ENCODE data around the gene SRRM1. TPM values are rescaled to one million over a fixed set of nuclear protein-coding genes. Genes with fewer than 3 reads are reported as not detected.
"Not testable (repeated sequence)": the region's sequence is repeated elsewhere in the genome, so short reads cannot be mapped to it uniquely, and the experiment has no call there.

Gene SRRM1
- total RNA-seq, 3 donors from 2014 or later (not counting 1 experiment from before 2014, with no cell fraction given): 291 to 314 (median 302) TPM

GRCh38 chr1:24695202-24695974 lies 52.3 kb downstream of the SRRM1 start:
- Mint-ChIP-seq H3K4me3 (peak overlapping the region; percentile 93), H3K36me3 (no peaks in the 10 kb centered on the region), H3K27ac (peak overlapping the region; percentile 88 to 92), H3K9me3 (no peaks in the 10 kb centered on the region), H3K4me1 (peaks cover 40% of the 10 kb centered on the region in 2 donors), H3K27me3 (ENCODE audit: low read depth in 2 of 2) (no peaks in the 10 kb centered on the region)
- intact Hi-C loops (cut with micrococcal nuclease): no loop called here
- H3K9me3 ChIP-seq (ENCODE audit: control insufficient read depth, insufficient read depth, low read length): no peaks in the 10 kb centered on the region
- TF ChIP-seq CTCF (IDR thresholded peaks at IDR 0.05): no peak
- H3K4me3 ChIP-seq (ENCODE audit: low read length): no peak overlapping the region
- ATAC-seq: peak; percentile 46 to 52 (median 52)
- H3K4me1 ChIP-seq (ENCODE audit: control insufficient read depth, insufficient read depth, low read length): peaks cover 36% of the 10 kb centered on the region
- peak overlapping the region; percentile 67 for H3K27ac ChIP-seq (ENCODE audit: low read length)
- peak in 1 of 2 donors; percentile 26 for DNase-seq
- H3K36me3 ChIP-seq (ENCODE audit: control insufficient read depth, insufficient read depth, low read length): no peaks in the 10 kb centered on the region
- no peaks in the 10 kb centered on the region for H3K27me3 ChIP-seq (ENCODE audit: control insufficient read depth, insufficient read depth, low read length)
- 59% methylated on average over 6 of the region's 7 CpGs for WGBS (ENCODE audit: insufficient coverage)

- peaks cover 40% of the 10 kb centered on the region in 2 donors for H3K4me1 Mint-ChIP-seq
- Histone ChIP-seq H3K4me1 (ENCODE audit: control insufficient read depth, insufficient read depth, low read length) (peaks cover 36% of the 10 kb centered on the region), H3K27me3 (ENCODE audit: control insufficient read depth, insufficient read depth, low read length) (no peaks in the 10 kb centered on the region), H3K9me3 (ENCODE audit: control insufficient read depth, insufficient read depth, low read length) (no peaks in the 10 kb centered on the region), H3K27ac (ENCODE audit: low read length) (peak overlapping the region; percentile 67), H3K36me3 (ENCODE audit: control insufficient read depth, insufficient read depth, low read length) (no peaks in the 10 kb centered on the region), H3K4me3 (ENCODE audit: low read length) (no peak overlapping the region)
- no peak for TF ChIP-seq CTCF (IDR thresholded peaks at IDR 0.05)
- no peak for ATAC-seq
- no peak for DNase-seq
- peak overlapping the region; percentile 57 for H3K4me3 Mint-ChIP-seq
- no peaks in the 10 kb centered on the region for H3K27me3 Mint-ChIP-seq (ENCODE audit: low read depth in 2 of 2)
- no peaks in the 10 kb centered on the region for H3K9me3 Mint-ChIP-seq
- no peaks in the 10 kb centered on the region for H3K36me3 Mint-ChIP-seq
- intact Hi-C loops (cut with micrococcal nuclease): no loop called here
- 84% methylated on average over 5 of the region's 5 CpGs for WGBS (ENCODE audit: insufficient coverage)
- peak overlapping the region in 1 of 2 donors; percentile 42 for H3K27ac Mint-ChIP-seq
These were observed 53.1 kb downstream of the SRRM1 start for GRCh38 chr1:24696041-24696755.

- Mint-ChIP-seq H3K4me3 (peak overlapping the region; percentile 49), H3K27ac (peak overlapping the region in 1 of 2 donors; percentile 53), H3K27me3 (ENCODE audit: low read depth in 2 of 2) (no peaks in the 10 kb centered on the region), H3K4me1 (peaks cover 40% of the 10 kb centered on the region in 2 donors), H3K36me3 (no peaks in the 10 kb centered on the region), H3K9me3 (no peaks in the 10 kb centered on the region)
- no peaks in the 10 kb centered on the region for H3K9me3 ChIP-seq (ENCODE audit: control insufficient read depth, insufficient read depth, low read length)
- intact Hi-C loops (cut with micrococcal nuclease): no loop called here
- DNase-seq (no peak), ATAC-seq (no peak)
- no peak overlapping the region for H3K4me3 ChIP-seq (ENCODE audit: low read length)
- no peak for TF ChIP-seq CTCF (IDR thresholded peaks at IDR 0.05)
- 84% methylated on average over 15 of the region's 15 CpGs for WGBS (ENCODE audit: insufficient coverage)
- no peaks in the 10 kb centered on the region for H3K36me3 ChIP-seq (ENCODE audit: control insufficient read depth, insufficient read depth, low read length)
- peaks cover 36% of the 10 kb centered on the region for H3K4me1 ChIP-seq (ENCODE audit: control insufficient read depth, insufficient read depth, low read length)
- no peaks in the 10 kb centered on the region for H3K27me3 ChIP-seq (ENCODE audit: control insufficient read depth, insufficient read depth, low read length)
- no peak overlapping the region for H3K27ac ChIP-seq (ENCODE audit: low read length)
These were observed 53.7 kb downstream of the SRRM1 start for GRCh38 chr1:24696756-24697330.

- H3K4me3 ChIP-seq (ENCODE audit: low read length); H3K36me3 ChIP-seq (ENCODE audit: control insufficient read depth, insufficient read depth, low read length); H3K9me3 Mint-ChIP-seq; intact Hi-C loops (cut with micrococcal nuclease); H3K27me3 ChIP-seq (ENCODE audit: control insufficient read depth, insufficient read depth, low read length); H3K27ac ChIP-seq (ENCODE audit: low read length); DNase-seq; H3K9me3 ChIP-seq (ENCODE audit: control insufficient read depth, insufficient read depth, low read length); ATAC-seq; H3K36me3 Mint-ChIP-seq; H3K27me3 Mint-ChIP-seq (ENCODE audit: low read depth in 2 of 2): not testable (repeated sequence)
- Mint-ChIP-seq H3K4me1 (peaks cover 39 to 40% of the 10 kb centered on the region in 2 donors), H3K4me3 (peak overlapping the region; percentile 49), H3K27ac (peak overlapping the region in 1 of 2 donors; percentile 53)
- peaks cover 36% of the 10 kb centered on the region for H3K4me1 ChIP-seq (ENCODE audit: control insufficient read depth, insufficient read depth, low read length)
- WGBS (ENCODE audit: insufficient coverage): 91% methylated on average over 7 of the region's 7 CpGs
These were observed 54.4 kb downstream of the SRRM1 start for GRCh38 chr1:24697453-24698001.

GRCh38 chr1:24698326-24698725 lies 55.2 kb downstream of the SRRM1 start:
- H3K36me3 ChIP-seq (ENCODE audit: control insufficient read depth, insufficient read depth, low read length); ATAC-seq; H3K9me3 ChIP-seq (ENCODE audit: control insufficient read depth, insufficient read depth, low read length); H3K27ac ChIP-seq (ENCODE audit: low read length); H3K9me3 Mint-ChIP-seq; H3K4me3 Mint-ChIP-seq; DNase-seq; H3K27ac Mint-ChIP-seq; intact Hi-C loops (cut with micrococcal nuclease); H3K36me3 Mint-ChIP-seq; H3K27me3 Mint-ChIP-seq (ENCODE audit: low read depth in 2 of 2); H3K4me3 ChIP-seq (ENCODE audit: low read length); H3K27me3 ChIP-seq (ENCODE audit: control insufficient read depth, insufficient read depth, low read length): not testable (repeated sequence)
- 95% methylated on average over 8 of the region's 8 CpGs for WGBS (ENCODE audit: insufficient coverage)
- H3K4me1 ChIP-seq (ENCODE audit: control insufficient read depth, insufficient read depth, low read length): peaks cover 36% of the 10 kb centered on the region
- H3K4me1 Mint-ChIP-seq: peaks cover 33 to 35% of the 10 kb centered on the region in 2 donors
